ENCODE data around the gene RAB3IL1.

DNA sequence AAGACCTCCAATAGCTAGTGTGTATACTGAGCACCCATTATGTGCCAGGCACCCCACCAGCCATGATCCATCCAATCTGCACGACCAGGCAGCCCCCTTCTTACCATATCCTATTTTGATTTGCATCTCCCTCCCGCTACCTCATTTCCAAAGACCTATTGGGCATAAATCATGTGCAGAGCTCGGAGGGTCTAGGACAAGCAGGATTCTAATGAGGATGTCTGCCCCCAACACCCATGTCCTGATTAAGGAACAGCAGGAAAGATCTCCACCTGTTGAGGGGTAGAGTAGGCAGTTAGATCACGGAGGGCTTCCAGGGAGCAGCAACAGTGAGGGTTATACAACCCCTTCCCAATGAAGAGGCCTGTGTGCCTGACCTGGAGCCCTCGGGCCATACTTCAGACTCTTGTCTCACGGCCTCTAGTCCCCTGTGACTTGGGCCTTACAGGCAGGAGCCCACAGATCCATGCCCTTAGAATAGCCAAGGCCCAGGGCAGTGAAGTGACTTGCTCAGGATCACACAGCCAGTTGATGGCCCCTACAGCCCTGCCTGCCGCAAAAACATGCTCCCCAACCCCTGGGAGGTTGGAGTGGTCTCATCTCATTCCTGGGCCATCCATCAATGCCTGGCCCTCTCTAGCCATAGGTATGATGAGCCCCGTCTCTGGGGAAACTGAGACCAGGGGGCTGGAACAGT, 3.5 kb downstream of the RAB3IL1 start:
- TF ChIP-seq, protein P1, sequence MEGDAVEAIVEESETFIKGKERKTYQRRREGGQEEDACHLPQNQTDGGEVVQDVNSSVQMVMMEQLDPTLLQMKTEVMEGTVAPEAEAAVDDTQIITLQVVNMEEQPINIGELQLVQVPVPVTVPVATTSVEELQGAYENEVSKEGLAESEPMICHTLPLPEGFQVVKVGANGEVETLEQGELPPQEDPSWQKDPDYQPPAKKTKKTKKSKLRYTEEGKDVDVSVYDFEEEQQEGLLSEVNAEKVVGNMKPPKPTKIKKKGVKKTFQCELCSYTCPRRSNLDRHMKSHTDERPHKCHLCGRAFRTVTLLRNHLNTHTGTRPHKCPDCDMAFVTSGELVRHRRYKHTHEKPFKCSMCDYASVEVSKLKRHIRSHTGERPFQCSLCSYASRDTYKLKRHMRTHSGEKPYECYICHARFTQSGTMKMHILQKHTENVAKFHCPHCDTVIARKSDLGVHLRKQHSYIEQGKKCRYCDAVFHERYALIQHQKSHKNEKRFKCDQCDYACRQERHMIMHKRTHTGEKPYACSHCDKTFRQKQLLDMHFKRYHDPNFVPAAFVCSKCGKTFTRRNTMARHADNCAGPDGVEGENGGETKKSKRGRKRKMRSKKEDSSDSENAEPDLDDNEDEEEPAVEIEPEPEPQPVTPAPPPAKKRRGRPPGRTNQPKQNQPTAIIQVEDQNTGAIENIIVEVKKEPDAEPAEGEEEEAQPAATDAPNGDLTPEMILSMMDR (conservative IDR thresholded peaks at IDR 0.05; ENCODE audit: low read length), result no peak
- TF ChIP-seq EZH2phosphoT487 (IDR thresholded peaks at IDR 0.05; ENCODE audit: borderline replicate concordance), result no peak
